GM18520 (cell line): ENCODE results near the gene FOXP1.
"Not testable (repeated sequence)": the region's sequence is repeated elsewhere in the genome, so short reads cannot be mapped to it uniquely, and the experiment has no call there.

ENCODE experiments used
- ATAC-seq: cut with Tn5 transposase; IDR thresholded peaks from one replicate; pipeline ENCODE4 v1.9.1; 2021; ENCODE audit not compliant: unreplicated experiment

The FOXP1 gene

DNA sequence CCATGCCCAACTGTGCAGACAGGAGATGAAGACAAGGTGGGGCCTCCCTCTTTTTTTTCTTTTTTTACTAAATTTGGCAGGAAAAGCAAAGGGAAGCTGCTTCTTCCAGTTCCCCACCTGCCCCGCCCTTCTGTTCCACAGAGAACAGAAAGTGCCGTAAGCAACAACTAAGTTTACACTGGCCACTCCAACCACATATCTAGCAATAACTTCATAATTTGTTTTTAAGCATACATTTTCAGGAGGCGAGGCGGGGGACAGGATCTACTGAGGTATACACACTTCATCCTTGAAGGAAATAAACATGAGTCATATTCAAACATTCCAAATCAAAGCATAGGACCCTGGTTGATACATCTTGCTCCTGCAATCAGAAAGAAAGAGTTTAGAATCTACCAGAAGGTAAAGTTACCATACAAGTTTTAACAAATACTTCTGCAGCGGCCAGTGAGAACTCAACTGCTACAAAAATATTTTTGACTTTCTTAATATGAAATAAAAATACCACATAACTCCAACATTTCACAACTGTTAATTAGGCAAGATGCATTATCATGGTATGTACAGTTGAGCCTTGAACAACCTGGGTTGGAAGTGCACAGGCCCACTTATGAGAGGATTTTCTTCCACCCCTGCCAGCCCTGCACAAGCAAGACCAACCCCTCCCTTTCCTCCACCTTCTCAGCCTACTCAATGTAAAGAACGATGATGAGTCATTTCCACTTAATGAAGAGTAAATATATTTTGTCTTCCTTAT, 50.7 kb downstream of the FOXP1 start:
- ATAC-seq: no peak

DNA sequence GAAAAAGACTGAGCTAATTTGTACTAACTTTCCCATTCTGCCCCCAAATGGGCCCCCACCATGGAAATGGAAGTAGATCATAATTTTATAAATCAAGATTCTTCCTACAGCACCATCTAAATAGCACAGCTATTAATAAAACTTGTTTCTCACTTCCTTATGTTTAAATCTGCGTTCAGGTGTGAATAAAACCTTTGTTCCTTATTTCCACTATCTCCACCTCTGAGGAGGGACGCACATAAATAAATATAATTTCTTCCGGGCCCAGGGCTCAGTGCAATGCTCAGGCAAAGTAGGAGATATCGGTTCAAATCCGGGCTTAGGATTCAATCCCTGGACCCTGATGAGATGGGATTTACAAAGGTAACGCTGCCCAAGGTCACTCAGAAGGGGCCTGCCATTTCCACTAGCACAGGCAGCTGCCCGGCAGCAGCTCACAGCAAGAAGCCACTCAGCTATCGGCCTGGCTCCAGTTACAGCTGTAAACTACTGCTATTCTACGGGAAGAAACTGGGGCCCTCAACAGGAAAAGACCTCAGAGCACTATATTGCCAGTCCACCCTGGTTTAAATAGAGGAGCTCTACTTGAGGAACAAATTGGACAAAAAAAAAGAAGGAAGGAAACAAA, 52.5 kb downstream of the FOXP1 start:
- ATAC-seq: no peak

DNA sequence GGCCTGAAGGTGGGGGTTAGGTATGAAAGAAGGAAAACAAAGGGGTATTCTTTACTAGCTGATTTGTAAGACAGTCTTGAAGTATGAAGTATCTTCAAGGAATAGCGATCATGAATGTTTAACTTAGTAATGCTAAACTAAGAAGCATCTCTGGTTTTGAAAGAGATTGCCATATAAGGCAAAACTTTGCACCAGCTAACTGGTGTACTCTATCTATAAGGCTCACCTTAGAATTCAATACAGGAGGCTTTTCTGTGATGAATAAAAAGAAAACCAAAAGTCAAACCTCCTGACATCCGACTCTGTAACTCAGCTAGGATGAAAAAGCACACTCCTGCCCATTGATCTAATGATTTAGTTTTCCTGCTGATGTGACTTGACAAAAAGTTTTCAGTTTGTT, 54.7 kb downstream of the FOXP1 start:
- ATAC-seq: no peak

DNA sequence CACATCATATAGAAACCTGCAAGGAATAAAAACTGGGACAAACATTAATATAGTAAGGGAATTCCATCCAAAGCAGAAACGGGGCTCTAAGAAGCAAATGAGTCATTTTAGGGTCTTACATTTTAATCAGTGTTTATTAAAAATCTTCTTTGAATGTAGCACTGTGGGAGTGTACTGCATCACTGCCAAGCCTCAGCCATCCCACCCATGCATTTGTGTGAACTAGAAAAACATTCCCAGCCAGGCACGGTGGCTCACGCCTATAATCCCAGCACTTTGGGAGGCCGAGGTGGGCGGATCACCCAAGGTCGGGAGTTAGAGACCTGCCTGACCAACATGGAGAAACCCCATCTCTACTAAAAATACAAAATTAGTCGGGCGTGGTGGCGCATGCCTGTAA, 57.1 kb downstream of the FOXP1 start:
- ATAC-seq: not testable (repeated sequence)

DNA sequence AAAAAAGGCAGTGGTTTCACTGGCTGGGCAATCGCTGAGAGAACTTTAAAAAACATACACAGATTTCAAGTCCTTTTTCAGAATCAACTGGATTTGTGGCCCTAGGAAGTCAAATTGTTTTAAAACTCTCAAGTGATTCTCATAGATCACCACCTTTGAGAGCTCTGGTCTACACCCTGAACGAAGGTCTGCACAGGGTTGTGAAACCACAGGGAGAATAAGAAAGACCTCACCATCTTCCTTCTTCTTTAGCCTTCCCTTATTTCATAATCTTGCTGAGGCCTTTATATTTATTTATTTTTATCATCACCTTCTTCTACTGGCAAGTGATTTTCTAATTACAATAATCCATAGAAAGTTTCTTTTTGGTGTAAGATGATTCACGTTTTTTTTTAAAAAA, 58.1 kb downstream of the FOXP1 start:
- ATAC-seq: no peak

DNA sequence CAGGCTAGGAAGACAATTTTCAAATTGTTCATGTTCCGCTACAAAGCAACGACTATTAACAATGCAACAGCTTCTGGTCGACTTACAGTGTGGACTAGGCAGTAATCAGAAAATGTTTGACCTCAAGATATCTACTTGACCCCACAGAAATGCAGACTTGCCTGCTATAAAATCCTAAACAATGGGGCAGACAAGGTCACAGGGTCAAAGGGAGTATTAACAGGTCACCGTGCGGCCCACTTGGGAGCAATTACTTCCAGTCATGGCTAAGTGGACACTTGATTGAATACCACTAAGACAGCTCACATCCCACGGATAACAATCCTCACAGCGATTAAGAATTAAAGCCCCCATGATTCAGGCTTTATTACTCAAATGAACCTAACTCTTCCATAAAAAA, 58.9 kb downstream of the FOXP1 start:
- no peak for ATAC-seq

DNA sequence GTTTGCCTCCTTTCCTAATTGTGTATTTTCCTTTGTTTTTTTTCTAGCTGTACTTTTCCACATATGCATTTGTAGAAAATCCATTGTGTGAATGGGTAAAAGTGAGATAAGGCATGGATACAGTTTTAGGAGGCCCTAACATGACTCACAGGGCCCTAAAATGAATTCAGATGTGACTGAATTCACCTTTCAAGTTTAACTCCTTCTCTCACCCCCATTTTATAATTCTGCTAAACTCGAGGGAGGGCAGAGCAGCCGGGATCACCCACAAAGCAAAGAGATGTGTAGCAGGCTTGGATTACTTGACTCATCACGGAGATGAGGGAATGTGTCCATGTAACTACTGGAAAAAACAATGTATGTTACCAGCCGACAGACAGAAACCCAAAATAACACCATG, 59.9 kb downstream of the FOXP1 start:
- no peak for ATAC-seq

DNA sequence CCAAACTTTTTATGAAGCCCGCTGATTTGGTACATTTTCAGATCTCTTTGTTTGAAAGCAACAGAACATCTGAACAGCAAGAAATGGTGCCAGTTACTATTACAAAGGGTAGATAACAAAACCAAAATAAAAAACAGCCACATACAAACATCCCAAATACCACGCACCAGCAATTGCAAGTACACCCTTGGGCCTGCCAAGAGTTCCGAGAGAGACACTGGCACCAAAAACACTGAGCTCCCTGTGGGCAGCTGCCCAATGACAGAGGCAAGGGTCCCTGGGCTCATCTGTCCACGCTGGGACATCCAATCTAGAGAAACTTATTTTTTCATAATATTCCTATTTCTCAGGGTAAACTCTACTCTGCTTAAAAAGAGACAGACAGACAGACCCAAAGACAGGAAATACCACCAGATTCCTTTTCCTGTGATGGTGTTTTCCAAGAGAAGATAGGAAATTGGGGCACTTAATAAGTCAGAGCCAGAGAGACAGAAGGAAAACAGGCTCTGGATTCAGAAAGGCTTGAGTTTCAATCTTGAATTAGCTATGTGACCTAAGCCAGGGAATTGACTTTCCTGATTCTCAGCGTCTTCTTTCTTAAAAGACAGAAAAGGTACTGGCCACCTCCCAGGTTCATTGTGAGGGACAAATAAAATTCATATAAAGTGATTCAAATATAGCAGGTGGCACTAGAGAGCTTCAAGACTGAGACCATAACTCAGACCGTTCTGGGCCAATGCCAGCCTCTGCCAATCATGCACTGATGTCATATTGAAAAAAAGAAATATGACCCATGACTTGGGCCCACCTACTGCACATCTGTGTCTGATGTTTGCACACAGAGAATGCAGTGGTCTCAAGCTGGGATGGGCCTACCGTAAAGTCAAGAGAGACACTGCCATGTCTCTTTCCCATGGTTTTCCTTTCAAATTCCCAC, 61.3 kb downstream of the FOXP1 start:
- ATAC-seq: no peak

DNA sequence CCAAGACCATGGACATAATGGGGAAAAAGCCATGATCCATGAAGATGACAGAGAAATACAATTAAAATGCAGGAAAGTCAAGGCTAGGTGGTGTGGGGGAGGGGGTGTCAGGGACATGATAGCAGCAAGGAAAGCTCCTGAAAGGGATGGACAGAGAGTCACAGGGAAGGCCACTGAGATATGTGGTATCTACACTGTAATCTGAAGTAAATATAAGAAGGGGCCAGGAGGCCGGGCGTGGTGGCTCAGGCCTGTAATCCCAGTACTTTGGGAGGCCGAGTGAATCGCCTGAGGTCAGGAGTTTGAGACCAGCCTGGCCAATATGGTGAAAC, 62.5 kb downstream of the FOXP1 start:
- no peak for ATAC-seq

DNA sequence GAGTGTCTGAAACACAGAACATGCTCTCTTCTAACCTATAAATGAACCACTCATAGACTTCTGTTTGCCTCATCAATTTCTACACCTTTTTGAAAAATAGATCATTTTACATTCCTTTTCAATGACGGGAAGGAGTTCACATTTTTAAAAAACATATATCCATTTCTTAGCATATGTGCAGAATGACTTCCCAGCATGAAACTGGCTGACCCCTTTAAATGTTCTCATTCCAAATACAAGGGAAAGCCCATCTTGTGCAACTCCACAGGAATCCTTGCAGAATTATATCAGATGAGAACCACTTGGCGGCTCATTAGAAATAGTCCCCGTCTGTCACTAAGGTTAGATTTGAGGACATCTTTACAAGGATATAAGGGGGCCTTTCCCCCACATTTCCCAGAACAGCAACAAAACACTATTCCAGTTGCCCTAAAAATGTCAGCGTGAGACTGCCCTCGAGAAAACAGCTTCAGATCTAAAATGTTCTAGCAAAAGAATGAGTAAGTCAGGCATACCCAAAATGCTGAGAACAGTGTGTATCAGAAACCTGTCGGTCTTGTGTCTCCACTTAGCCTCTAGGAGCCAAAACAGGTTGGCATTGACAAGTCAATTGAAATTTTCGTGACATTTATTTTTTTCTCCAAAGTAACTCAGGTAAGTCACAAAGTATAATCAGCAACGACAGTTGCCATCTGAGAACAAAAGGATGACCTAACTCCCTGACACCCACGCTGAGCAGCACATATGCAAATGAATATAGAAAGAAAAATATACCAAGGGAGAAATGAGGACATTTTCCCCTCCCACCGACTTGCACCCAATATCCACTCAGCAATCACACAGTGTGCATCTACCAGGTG, 63.1 kb downstream of the FOXP1 start:
- no peak for ATAC-seq

DNA sequence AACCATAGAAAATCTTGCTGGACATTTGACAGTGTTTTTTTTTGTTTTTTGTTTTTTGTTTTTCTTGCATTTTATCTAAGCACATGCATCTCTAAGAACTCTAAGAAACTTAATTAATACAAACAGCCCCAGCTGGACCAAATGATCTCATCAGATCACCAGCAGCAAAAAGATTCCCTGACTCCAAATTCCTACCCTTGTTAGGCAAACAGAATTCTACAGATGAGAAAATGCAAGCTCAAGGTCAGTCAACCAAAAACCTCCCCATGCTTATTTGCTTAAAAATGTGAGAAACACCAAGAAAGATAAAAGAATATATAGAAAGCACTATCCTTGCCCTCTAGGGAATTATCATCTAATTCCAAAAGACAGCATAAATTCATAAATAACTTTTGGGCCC, 65.4 kb downstream of the FOXP1 start:
- ATAC-seq: no peak

DNA sequence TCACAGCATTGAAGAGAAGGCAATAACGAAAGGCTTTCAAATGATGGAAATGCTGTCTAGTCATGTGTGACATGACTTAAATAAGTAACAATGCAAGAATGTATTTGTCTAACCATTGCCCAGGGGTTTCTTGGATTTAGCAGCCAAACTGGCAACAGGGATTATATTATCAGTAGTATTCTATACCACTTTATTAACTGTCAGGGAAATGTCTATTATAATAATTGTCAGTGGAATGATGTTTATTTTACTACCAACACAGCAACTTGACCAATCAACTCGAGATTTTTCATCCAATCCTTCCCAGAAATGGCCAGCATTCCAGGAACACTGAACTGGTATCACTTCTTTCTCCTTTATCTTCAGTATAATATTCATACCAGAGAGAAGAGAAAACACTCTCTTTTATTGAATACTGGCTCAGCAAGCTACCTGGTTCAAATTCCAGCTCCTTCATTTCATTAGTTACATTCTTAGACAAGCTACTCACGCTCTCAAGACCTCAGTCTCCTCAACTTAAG, 66.2 kb downstream of the FOXP1 start:
- no peak for ATAC-seq

DNA sequence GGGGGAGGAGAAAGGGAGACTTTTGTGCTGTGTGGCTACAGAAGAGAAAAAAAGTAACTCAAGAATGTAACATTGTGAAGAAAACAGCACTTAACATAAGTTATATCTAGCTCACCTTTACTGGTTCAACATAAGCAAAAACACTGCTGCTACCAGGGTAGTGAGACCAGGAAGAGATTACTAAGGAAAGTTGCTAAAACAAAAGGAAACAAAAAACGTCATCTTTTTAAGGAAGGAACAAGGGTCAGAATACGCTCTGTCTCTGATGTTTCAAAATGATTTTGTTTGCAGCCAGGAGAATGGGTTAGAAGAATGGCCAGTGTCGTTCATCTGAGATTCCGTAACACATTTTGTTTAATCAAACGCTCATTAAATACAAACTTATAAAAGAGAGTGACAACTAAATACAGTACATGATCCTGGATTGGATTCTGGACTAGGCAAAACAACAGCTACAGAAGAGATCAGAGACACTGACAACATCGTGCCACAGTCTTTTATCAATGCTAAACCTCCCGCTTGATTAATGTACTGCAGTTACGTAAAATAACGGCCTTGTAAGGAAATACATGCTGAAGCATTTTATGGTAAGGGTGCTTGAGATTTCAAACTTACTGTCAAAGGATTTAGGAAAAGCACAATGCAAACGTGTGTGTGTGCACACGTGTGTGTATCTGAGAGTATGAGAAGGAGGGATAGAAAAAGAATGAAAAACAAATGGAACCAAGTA, 67.7 kb downstream of the FOXP1 start:
- no peak for ATAC-seq

DNA sequence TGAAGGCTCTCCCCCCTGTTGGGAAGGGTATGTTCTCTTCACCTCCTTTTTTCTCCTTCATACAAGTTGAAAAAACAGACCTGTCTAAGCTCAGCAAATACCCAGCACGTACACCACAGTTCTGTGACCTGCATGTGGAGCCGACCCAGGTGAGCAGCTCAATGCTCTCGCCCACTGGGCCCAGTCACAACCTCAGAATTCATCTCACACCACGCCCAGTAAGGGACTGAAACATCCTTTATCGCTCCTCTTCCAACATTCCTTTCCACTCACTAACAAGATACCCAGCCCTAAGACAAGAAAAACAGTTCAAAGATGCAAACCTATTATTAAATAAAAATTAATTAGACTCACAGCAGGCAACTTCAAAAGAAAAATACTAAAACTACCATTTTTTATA, 68.9 kb downstream of the FOXP1 start:
- ATAC-seq: no peak

DNA sequence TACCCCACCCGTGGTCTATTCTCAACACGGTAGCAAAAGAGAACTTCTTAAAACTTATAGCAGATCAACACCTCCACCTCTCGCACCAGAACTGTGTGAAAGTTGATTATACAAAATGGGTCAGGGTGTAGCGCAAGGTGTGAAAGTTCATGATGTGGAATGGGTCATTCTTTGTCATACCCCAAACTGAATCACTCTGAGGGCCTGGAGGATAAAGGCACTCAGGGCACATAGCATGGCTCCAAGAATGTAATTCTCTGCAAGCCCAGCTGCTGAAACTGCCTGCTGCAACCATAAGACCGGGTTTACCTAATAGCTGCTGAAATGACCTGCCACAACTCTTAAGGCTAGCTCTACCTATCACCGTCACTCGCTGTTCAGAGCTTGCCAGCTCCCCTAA, 70.0 kb downstream of the FOXP1 start:
- ATAC-seq: no peak

DNA sequence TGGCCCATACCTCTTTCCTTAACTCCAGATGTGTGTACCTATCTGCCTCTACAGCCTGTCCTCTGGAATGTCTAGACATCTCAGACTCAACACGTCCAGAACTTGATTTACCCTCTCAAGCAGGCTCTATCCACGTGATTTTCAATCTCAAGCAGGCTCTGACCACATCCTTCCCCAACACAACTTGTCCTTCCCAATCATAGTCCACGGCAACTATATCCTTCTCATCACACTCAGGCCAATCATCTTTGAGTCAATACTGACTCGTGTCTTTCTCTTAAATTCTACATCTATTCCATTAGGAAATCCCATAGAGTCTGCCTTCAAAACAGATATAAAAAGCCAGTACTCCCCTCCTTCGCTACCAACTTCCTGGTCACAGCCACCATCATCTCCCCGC, 70.4 kb downstream of the FOXP1 start:
- no peak for ATAC-seq

DNA sequence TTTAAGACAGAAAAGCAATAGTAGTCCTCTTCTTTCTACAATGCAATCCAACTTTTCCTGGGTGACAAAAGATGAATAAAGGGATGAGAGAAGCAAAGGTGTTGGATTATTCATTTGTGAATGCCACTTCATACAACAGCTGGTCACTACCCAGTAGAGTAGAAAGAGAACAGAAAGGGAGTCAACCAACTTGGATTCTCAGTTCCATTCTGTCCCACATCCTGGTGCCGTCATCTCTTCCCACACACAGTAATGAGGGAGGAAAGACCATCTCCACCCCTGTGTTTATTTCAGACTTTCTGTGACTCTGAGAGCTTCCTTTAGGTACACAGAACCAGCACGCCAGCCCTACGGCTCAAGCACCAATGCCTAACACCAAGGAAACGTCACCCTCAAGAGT, 71.0 kb downstream of the FOXP1 start:
- no peak for ATAC-seq

DNA sequence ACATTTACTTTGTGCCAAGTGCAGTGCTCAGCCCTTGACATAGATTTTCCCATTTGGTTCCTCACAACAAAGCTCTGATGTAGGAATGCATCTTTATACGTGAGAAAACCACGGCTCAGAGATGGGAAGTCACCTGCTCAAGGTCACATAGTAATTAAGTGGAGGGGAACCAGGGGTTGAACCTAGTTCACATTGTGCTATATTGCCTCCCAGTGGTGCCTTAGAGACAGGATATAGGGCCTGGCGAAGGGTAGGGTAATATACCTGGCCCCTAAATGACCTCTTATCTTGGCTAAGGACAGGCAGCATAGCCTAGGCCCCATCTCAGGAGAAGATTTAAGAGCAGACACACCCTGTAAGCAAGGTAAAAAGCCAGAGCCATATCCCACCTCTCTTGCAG, 71.5 kb downstream of the FOXP1 start:
- no peak for ATAC-seq

DNA sequence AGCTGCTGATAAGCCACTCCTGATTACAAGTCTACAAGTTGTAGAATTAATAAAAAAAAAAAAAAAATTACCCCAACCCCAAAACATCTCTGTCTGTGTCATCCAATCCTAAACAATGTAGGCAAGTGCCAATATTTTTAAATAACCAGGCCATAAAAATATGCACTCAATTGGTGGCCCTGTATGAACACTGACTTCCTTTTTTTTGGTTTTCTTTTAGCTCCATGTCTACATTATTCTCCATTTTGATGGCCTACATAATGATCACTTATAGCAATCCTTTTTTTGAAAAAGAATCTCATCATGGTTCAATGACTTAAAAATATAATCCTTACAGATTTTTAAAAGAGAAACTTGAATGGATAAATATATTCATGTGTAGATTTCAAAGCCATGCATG, 72.1 kb downstream of the FOXP1 start:
- no peak for ATAC-seq

DNA sequence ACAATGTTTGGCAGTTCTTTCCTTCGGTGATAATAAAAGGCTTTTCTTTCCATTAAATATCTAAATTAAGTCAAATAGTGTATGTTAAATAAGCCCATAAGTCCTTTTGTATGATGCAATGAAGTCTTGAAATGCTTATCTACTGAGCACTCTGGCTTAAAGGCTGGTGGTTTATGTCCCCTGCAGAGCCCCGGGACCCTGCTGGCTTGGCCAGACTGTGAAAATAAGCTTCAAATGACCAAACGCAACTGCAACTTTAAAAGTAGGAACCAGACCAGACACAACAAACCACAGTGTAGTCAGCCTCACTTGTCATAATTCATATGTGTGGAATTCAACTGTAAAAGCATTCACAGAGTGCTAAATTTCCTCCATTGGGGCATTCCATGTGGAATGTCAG, 72.5 kb downstream of the FOXP1 start:
- no peak for ATAC-seq
